Neural cell (in vitro differentiated cells): ENCODE data around the gene PCDHB2.

Experiments used
- CTCF ChIP-seq: fragments of 450-650 bp; IDR thresholded peaks from 2 replicates; pipeline ENCODE4 v1.5.1; 2014; ENCODE audit warnings: antibody characterized with exemption, mild to moderate bottlenecking, moderate library complexity; ENCODE audit not compliant: poor library complexity, severe bottlenecking
- EP300 ChIP-seq: fragments of 450-650 bp; conservative IDR thresholded peaks from 2 replicates; pipeline ENCODE4 v1.6.1; 2014; ENCODE audit warnings: antibody characterized with exemption, mild to moderate bottlenecking, moderate library complexity; ENCODE audit not compliant: poor library complexity, severe bottlenecking
- EZH2 ChIP-seq: fragments of 200-600, 300-800 bp; shearing (Covaris generic), sonication (generic); IDR thresholded peaks from 2 replicates; pipeline ENCODE4 v1.6.1; 2014; ENCODE audit warnings: antibody characterized with exemption, low read length, borderline replicate concordance, mild to moderate bottlenecking; ENCODE audit not compliant: insufficient read depth, poor library complexity, severe bottlenecking
- REST ChIP-seq: IDR thresholded peaks from 2 replicates; pipeline ENCODE4 v1.6.1; 2012; ENCODE audit warnings: borderline replicate concordance
- SMC3 ChIP-seq: fragments of 450-650 bp; conservative IDR thresholded peaks from 2 replicates; pipeline ENCODE4 v1.6.1; 2014; ENCODE audit warnings: antibody characterized with exemption, mild to moderate bottlenecking, moderate library complexity; ENCODE audit not compliant: poor library complexity
- TAF1 ChIP-seq: IDR thresholded peaks from 2 replicates; pipeline ENCODE4 v1.6.1; 2012; ENCODE audit warnings: low read depth

- TF ChIP-seq EZH2 (no peak), CTCF (no peak), EP300 (no peak), REST (no peak), TAF1 (no peak), SMC3 (no peak)
These were observed 837 bp downstream of the PCDHB2 start for GRCh38 chr5:141095263-141095641.
